Liver (tissue), 9 donors: ENCODE data around the gene SPI1. TPM values are rescaled to one million over a fixed set of nuclear protein-coding genes. Genes with fewer than 3 reads are reported as not detected.

Experiments used
- DNase-seq: peaks from one replicate; pipeline ENCODE4 v3.0.0-alpha.2; 2017; ENCODE audit warnings: low spot score
- H3K27ac ChIP-seq, 2 donors: one replicate each; pipeline ENCODE4 v1.7.0; 2013; ENCODE audit warnings: inconsistent platforms in 2 of 2, low read length in 2 of 2, control low read depth in 1 of 2, low read depth in 1 of 2, mild to moderate bottlenecking in 1 of 2
- H3K27me3 ChIP-seq, 4 donors: one replicate each; pipeline versions ENCODE4 v1.6.1 to v1.7.0; 2013; ENCODE audit warnings: low read length in 3 of 4, inconsistent platforms in 1 of 4, mild to moderate bottlenecking in 1 of 4, moderate library complexity in 1 of 4; ENCODE audit not compliant: control insufficient read depth in 4 of 4, insufficient read depth in 4 of 4
- H3K36me3 ChIP-seq, 4 donors: one replicate each; pipeline versions ENCODE4 v1.6.1 to v1.7.0; 2013; ENCODE audit warnings: low read length in 3 of 4, mild to moderate bottlenecking in 3 of 4, low read depth in 1 of 4, moderate library complexity in 1 of 4; ENCODE audit not compliant: control insufficient read depth in 4 of 4, insufficient read depth in 3 of 4
- H3K4me1 ChIP-seq, 4 donors: one replicate each; pipeline versions ENCODE4 v1.6.1 to v1.7.0; 2013; ENCODE audit warnings: low read length in 3 of 4, mild to moderate bottlenecking in 3 of 4, moderate library complexity in 1 of 4; ENCODE audit not compliant: control insufficient read depth in 4 of 4, insufficient read depth in 4 of 4
- H3K4me3 ChIP-seq, 3 donors: one replicate each; pipeline versions ENCODE4 v1.6.1 to v1.7.0; 2013; ENCODE audit warnings: low read length in 3 of 3, control low read depth in 1 of 3, low read depth in 1 of 3, mild to moderate bottlenecking in 1 of 3
- H3K9ac ChIP-seq, 2 donors: one replicate each; pipeline ENCODE4 v1.7.0; 2013; ENCODE audit warnings: low read length in 2 of 2, mild to moderate bottlenecking in 2 of 2, moderate library complexity in 2 of 2, control low read depth in 1 of 2, low read depth in 1 of 2
- H3K9me3 ChIP-seq, 4 donors: one replicate each; pipeline versions ENCODE4 v1.6.1 to v1.7.0; 2013; ENCODE audit warnings: low read length in 3 of 4; ENCODE audit not compliant: control insufficient read depth in 4 of 4
- EGR1 ChIP-seq, 2 donors: IDR thresholded peaks; 2 replicates each; pipeline ENCODE4 v1.6.1; 2016 to 2018; ENCODE audit warnings: antibody characterized with exemption in 2 of 2, low read depth in 2 of 2
- FOXA1 ChIP-seq: IDR thresholded peaks from 2 replicates; pipeline ENCODE4 v1.6.1; 2016; ENCODE audit warnings: antibody characterized with exemption
- FOXA2 ChIP-seq: IDR thresholded peaks from 2 replicates; pipeline ENCODE4 v1.6.1; 2016; ENCODE audit warnings: antibody characterized with exemption
- GABPA ChIP-seq, 2 donors: IDR thresholded peaks in 1 of 2; conservative IDR thresholded peaks in 1 of 2; 2 replicates each; pipeline ENCODE4 v1.6.1; 2016; ENCODE audit warnings: antibody characterized with exemption in 2 of 2, mild to moderate bottlenecking in 1 of 2, moderate library complexity in 1 of 2
- HNF4A ChIP-seq, 2 donors: conservative IDR thresholded peaks; 2 replicates each; pipeline ENCODE4 v1.6.1; 2016; ENCODE audit warnings: antibody characterized with exemption in 2 of 2, mild to moderate bottlenecking in 2 of 2
- HNF4G ChIP-seq: IDR thresholded peaks from 2 replicates; pipeline ENCODE4 v1.6.1; 2016; ENCODE audit warnings: antibody characterized with exemption
- JUND ChIP-seq, 2 donors: IDR thresholded peaks; 2 replicates each; pipeline ENCODE4 v1.6.1; 2016; ENCODE audit warnings: antibody characterized with exemption in 2 of 2
- NR2F2 ChIP-seq: IDR thresholded peaks from 2 replicates; pipeline ENCODE4 v1.6.1; 2016; ENCODE audit warnings: antibody characterized with exemption
- RAD21 ChIP-seq, 2 donors: IDR thresholded peaks; 2 replicates each; pipeline ENCODE4 v1.6.1; 2016; ENCODE audit warnings: antibody characterized with exemption in 2 of 2, mild to moderate bottlenecking in 2 of 2
- RXRA ChIP-seq, 2 donors: IDR thresholded peaks; 2 replicates each; pipeline ENCODE4 v1.6.1; 2017 to 2018; ENCODE audit warnings: antibody characterized with exemption in 2 of 2, mild to moderate bottlenecking in 1 of 2
- SP1 ChIP-seq: IDR thresholded peaks from 2 replicates; pipeline ENCODE4 v1.6.1; 2018; ENCODE audit warnings: antibody characterized with exemption, mild to moderate bottlenecking
- TAF1 ChIP-seq: conservative IDR thresholded peaks from 2 replicates; pipeline ENCODE4 v1.6.1; 2016; ENCODE audit warnings: antibody characterized with exemption, mild to moderate bottlenecking
- YY1 ChIP-seq: IDR thresholded peaks from 2 replicates; pipeline ENCODE4 v1.6.1; 2016; ENCODE audit warnings: antibody characterized with exemption, mild to moderate bottlenecking
- WGBS: extraction: QIAGEN DNeasy Blood & Tissue Kit; methylation state at CpG from one replicate; pipeline ENCODE4 v1.1.7; 2013; 5-methylcytosine and 5-hydroxymethylcytosine counted together
- polyA plus RNA-seq, 2 donors: library from polyadenylated mRNA; stranded (reverse) in 1 of 2; unstranded in 1 of 2; fragments of 200-250 nt in 1 of 2; fragments of >200 nt in 1 of 2; fragmentation: Nextera tagmentation in 1 of 2; extraction: Ambion mirVana in 1 of 2; gene quantifications; one replicate each; pipeline versions ENCODE4 v1.2.1 to v1.2.3, GENCODE V29; 2013 to 2015
- total RNA-seq, 2 donors: library from RNA; depleted of rRNA; stranded (reverse); fragments of >200 nt; gene quantifications; one replicate each; pipeline ENCODE4 v1.2.3, GENCODE V29; 2014
- TF ChIP-seq, protein P1 (sequence below): IDR thresholded peaks from 2 replicates; pipeline ENCODE4 v1.6.1; 2016; ENCODE audit warnings: antibody characterized with exemption
- TF ChIP-seq, protein P2 (sequence below): fragments of 150-350 bp; IDR thresholded peaks from 2 replicates; pipeline ENCODE4 v1.5.1; 2017; ENCODE audit warnings: improper control_type of control experiment, low read depth, low read length; ENCODE audit not compliant: missing input control
- TF ChIP-seq, protein P3 (sequence below): IDR thresholded peaks from 2 replicates; pipeline ENCODE4 v1.6.1; 2016; ENCODE audit warnings: antibody characterized with exemption, mild to moderate bottlenecking
- TF ChIP-seq, protein P4 (sequence below): IDR thresholded peaks from 2 replicates; pipeline ENCODE4 v1.6.1; 2016; ENCODE audit warnings: antibody characterized with exemption
- TF ChIP-seq, protein P5 (sequence below): IDR thresholded peaks from 2 replicates; pipeline ENCODE4 v1.6.1; 2016; ENCODE audit warnings: antibody characterized with exemption
- donor health status: healthy.
- donor health status: healthy.
- donor health status: healthy.
- donor health status: healthy.
- donor health status: healthy.

Gene SPI1
- total and polyA plus RNA-seq, 4 donors = 2.3 to 14.4 (median 13.3) TPM

DNA sequence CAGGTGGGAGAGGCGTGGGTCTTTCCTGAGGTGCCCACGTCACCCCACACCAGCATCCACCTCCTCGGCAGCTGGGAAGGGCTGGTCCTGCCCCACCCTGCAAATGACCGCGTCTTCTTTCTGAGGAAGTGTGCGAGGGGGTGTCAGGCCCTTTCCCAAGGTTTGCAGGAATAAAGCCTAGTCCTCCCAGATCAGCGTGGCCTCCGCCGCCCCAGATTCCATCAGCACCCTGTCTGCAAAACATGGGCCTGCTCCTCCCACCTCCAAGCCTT is 15.6 kb upstream of the SPI1 start:
- H3K9ac ChIP-seq = no peak overlapping the region
- 80% methylated on average over 9 of the region's 9 CpGs for WGBS

DNA sequence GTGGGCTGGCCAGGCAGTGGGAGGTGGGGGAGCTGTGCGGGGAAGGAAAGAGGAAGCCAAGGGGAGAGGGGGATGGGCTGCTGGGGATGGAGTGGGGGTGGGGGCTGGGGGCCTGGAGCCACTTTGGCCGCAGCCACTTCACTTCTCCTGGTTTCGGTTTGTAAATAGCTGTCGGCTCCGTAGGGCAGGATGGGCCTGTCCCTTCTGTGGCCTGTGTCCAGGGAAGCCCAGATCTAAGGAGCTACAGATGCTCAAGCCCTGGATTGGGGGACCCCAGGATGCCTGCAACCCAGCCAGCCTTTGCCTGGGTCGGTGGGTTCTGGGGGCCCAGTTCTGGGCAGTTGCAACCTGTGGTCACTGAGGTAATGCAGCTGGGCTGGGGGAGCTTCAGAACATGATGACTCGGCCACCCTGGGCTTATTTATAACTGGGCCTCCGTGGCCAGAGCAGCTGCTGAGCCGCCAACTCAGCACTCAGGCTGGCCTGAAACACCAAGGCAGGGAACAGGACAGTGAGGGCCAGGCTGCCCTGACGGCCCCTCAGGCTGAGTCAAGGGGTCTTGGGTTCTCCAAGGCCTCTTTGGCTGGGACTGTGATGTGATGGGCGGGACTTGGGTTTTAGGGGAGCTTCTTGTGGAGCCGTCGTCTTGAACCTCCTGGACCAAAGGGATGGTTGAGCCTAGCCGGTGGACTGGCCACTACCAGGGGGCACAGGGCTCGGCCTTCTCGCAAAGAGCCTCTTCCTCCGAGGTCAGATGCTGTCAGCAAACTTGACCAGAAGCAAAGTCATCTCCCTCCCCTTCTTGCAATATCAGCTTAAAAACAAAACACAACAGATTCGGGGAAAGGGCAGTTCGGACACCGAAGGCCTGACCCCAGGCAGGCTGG is 15.1 kb upstream of the SPI1 start:
- DNase-seq = peak; percentile 37
- Histone ChIP-seq H3K36me3 (no peaks in the 10 kb centered on the region), H3K9me3 (no peaks in the 10 kb centered on the region), H3K4me3 (no peak overlapping the region), H3K27me3 (no peaks in the 10 kb centered on the region), H3K27ac (peak overlapping the region; percentile 75 to 87), H3K9ac (no peak overlapping the region), H3K4me1 (peaks cover 0 to 7% (median 0%) of the 10 kb centered on the region in 4 donors)
- WGBS = 75% methylated on average over 20 of the region's 20 CpGs
- TF ChIP-seq TAF1 = no peak
- TF ChIP-seq FOXA2 = no peak
- no peak for TF ChIP-seq RAD21 (IDR thresholded peaks at IDR 0.05)
- TF ChIP-seq NR2F2 = no peak
- TF ChIP-seq, protein P1, sequence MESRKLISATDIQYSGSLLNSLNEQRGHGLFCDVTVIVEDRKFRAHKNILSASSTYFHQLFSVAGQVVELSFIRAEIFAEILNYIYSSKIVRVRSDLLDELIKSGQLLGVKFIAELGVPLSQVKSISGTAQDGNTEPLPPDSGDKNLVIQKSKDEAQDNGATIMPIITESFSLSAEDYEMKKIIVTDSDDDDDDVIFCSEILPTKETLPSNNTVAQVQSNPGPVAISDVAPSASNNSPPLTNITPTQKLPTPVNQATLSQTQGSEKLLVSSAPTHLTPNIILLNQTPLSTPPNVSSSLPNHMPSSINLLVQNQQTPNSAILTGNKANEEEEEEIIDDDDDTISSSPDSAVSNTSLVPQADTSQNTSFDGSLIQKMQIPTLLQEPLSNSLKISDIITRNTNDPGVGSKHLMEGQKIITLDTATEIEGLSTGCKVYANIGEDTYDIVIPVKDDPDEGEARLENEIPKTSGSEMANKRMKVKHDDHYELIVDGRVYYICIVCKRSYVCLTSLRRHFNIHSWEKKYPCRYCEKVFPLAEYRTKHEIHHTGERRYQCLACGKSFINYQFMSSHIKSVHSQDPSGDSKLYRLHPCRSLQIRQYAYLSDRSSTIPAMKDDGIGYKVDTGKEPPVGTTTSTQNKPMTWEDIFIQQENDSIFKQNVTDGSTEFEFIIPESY = no peak
- no peak for TF ChIP-seq GABPA (IDR thresholded peaks at IDR 0.05 in 1 of 2, conservative IDR thresholded peaks at IDR 0.05 in 1 of 2)
- no peak for TF ChIP-seq SP1
- TF ChIP-seq, protein P2, sequence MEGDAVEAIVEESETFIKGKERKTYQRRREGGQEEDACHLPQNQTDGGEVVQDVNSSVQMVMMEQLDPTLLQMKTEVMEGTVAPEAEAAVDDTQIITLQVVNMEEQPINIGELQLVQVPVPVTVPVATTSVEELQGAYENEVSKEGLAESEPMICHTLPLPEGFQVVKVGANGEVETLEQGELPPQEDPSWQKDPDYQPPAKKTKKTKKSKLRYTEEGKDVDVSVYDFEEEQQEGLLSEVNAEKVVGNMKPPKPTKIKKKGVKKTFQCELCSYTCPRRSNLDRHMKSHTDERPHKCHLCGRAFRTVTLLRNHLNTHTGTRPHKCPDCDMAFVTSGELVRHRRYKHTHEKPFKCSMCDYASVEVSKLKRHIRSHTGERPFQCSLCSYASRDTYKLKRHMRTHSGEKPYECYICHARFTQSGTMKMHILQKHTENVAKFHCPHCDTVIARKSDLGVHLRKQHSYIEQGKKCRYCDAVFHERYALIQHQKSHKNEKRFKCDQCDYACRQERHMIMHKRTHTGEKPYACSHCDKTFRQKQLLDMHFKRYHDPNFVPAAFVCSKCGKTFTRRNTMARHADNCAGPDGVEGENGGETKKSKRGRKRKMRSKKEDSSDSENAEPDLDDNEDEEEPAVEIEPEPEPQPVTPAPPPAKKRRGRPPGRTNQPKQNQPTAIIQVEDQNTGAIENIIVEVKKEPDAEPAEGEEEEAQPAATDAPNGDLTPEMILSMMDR = no peak
- no peak for TF ChIP-seq EGR1 (IDR thresholded peaks at IDR 0.05; ENCODE audit: low read depth in 2 of 2)
- TF ChIP-seq, protein P3, sequence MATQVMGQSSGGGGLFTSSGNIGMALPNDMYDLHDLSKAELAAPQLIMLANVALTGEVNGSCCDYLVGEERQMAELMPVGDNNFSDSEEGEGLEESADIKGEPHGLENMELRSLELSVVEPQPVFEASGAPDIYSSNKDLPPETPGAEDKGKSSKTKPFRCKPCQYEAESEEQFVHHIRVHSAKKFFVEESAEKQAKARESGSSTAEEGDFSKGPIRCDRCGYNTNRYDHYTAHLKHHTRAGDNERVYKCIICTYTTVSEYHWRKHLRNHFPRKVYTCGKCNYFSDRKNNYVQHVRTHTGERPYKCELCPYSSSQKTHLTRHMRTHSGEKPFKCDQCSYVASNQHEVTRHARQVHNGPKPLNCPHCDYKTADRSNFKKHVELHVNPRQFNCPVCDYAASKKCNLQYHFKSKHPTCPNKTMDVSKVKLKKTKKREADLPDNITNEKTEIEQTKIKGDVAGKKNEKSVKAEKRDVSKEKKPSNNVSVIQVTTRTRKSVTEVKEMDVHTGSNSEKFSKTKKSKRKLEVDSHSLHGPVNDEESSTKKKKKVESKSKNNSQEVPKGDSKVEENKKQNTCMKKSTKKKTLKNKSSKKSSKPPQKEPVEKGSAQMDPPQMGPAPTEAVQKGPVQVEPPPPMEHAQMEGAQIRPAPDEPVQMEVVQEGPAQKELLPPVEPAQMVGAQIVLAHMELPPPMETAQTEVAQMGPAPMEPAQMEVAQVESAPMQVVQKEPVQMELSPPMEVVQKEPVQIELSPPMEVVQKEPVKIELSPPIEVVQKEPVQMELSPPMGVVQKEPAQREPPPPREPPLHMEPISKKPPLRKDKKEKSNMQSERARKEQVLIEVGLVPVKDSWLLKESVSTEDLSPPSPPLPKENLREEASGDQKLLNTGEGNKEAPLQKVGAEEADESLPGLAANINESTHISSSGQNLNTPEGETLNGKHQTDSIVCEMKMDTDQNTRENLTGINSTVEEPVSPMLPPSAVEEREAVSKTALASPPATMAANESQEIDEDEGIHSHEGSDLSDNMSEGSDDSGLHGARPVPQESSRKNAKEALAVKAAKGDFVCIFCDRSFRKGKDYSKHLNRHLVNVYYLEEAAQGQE = no peak
- TF ChIP-seq HNF4G = no peak
- TF ChIP-seq, protein P4, sequence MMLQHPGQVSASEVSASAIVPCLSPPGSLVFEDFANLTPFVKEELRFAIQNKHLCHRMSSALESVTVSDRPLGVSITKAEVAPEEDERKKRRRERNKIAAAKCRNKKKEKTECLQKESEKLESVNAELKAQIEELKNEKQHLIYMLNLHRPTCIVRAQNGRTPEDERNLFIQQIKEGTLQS = no peak
- TF ChIP-seq, protein P5, sequence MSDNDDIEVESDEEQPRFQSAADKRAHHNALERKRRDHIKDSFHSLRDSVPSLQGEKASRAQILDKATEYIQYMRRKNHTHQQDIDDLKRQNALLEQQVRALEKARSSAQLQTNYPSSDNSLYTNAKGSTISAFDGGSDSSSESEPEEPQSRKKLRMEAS = no peak
- TF ChIP-seq FOXA1 = no peak
- TF ChIP-seq YY1 = no peak
- TF ChIP-seq RXRA (IDR thresholded peaks at IDR 0.05) = no peak
- no peak for TF ChIP-seq HNF4A (conservative IDR thresholded peaks at IDR 0.05)
- TF ChIP-seq JUND (IDR thresholded peaks at IDR 0.05) = no peak

More for the DNA sequence above, 15.6 kb upstream of the SPI1 start:
- TF ChIP-seq FOXA1 (no peak), SP1 (no peak), HNF4A (conservative IDR thresholded peaks at IDR 0.05) (no peak), RAD21 (IDR thresholded peaks at IDR 0.05) (no peak), JUND (IDR thresholded peaks at IDR 0.05) (no peak)
- H3K4me1 ChIP-seq = peaks cover 0 to 4% (median 0%) of the 10 kb centered on the region in 4 donors
- no peak overlapping the region for H3K4me3 ChIP-seq
- DNase-seq = no peak
- no peaks in the 10 kb centered on the region for H3K27me3 ChIP-seq
- H3K27ac ChIP-seq = peak overlapping the region; percentile 75 to 87
- no peaks in the 10 kb centered on the region for H3K9me3 ChIP-seq
- no peaks in the 10 kb centered on the region for H3K36me3 ChIP-seq
